HG02571 (cell line): ENCODE results near the gene BUB1.
"Not testable (repeated sequence)": the region's sequence is repeated elsewhere in the genome, so short reads cannot be mapped to it uniquely, and the experiment has no call there.

ENCODE experiments used
- ATAC-seq: cut with Tn5 transposase; IDR thresholded peaks from one replicate; pipeline ENCODE4 v1.9.1; 2021; ENCODE audit warnings: mild to moderate bottlenecking, moderate library complexity; ENCODE audit not compliant: unreplicated experiment

BUB1 gene

DNA sequence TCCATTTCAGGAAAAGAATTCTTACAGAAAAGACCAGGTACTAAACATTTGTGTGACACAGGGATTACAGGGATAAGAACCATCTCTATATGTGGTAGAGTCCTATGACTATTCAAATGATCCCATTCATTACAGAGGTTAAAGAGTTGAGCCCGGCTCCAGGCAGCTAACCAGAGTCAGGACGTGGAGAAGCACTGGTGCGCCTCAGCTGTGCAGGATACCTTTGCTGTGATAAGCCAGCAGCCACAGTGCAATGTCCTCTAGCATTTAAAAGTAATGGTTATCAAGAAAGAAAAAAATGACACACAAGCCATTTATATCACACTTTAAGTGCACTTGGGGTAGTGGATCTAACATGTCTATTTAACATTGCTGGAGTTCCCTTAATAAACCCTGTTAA lies 17.3 kb downstream of the BUB1 start:
- no peak for ATAC-seq

GRCh38 chr2:110659248-110659647 lies 18.6 kb downstream of the BUB1 start:
- no peak for ATAC-seq

- no peak for ATAC-seq
Measured at GRCh38 chr2:110657724-110658305, 20.0 kb downstream of the BUB1 start.

- no peak for ATAC-seq
Measured at GRCh38 chr2:110655701-110656100, 22.2 kb downstream of the BUB1 start.

GRCh38 chr2:110653861-110654260 lies 24.0 kb downstream of the BUB1 start:
- no peak for ATAC-seq

- no peak for ATAC-seq
Measured at GRCh38 chr2:110650346-110650745, 27.5 kb downstream of the BUB1 start.

DNA sequence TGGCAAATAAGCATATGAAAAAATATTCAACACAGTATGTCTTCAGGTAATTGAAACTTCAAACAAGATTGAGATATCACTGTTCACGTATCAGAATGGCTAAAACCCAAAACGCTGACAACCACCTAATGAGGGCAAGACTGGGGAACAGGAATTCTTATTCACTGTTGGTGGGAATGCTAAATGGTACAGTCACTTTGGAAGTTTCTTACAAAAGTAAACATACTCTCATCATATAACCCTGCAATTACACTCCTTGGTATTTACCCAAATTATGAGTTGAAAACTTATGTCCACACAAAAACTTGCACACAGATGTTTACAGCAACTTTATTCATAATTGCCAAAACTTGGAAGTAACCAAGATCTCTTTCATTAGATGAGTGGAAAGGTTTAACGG lies 30.1 kb downstream of the BUB1 start:
- ATAC-seq = no peak

GRCh38 chr2:110645616-110646015 lies 32.2 kb downstream of the BUB1 start:
- ATAC-seq = no peak

GRCh38 chr2:110644357-110644756 lies 33.5 kb downstream of the BUB1 start:
- no peak for ATAC-seq

- ATAC-seq = no peak
Measured at GRCh38 chr2:110642360-110642759, 35.5 kb downstream of the BUB1 start.

GRCh38 chr2:110639972-110640371 lies 37.9 kb downstream of the BUB1 start:
- ATAC-seq = no peak

GRCh38 chr2:110638952-110639695 lies 38.7 kb downstream of the BUB1 start:
- ATAC-seq = no peak

GRCh38 chr2:110638004-110638403 lies 39.9 kb downstream of the BUB1 start:
- ATAC-seq = no peak

DNA sequence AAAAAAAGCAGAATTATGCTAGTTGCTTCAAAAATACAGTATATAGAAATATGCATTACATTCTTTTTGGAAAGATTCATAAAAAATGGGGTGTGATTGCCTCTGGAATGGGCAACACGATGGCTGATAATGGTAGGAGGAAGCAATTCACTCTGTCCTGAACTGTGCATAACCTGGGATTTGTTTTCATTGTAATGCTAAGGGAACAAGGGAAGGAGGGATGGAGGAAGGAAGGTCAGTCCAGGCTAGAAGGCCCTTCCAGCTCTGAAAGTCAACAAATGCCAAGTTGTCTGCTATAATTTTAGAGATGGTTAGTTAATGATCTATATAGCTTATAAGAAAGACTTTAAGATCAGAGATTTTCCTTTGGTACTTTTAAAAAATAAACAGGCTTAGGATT lies 40.8 kb downstream of the BUB1 start:
- ATAC-seq = no peak

DNA sequence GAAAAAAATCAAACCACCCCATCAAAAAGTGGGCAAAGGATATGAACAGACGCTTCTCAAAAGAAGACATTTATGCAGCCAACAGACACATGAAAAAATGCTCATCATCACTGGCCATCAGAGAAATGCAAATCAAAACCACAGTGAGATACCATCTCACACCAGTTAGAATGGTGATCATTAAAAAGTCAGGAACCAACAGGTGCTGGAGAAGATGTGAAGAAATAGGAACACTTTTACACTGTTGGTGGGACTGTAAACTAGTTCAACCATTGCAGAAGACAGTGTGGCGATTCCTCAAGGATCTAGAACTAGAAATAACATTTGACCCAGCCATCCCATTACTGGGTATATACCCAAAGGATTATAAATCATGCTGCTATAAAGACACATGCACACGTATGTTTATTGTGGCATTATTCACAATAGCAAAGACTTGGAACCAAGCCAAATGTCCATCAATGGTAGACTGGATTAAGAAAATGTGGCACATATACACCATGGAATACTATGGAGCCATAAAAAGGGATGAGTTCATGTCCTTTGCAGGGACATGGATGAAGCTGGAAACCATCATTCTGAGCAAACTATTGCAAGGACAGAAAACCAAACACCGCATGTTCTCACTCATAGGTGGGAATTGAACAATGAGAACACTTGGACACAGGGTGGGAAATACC lies 41.8 kb downstream of the BUB1 start:
- ATAC-seq = not testable (repeated sequence)

DNA sequence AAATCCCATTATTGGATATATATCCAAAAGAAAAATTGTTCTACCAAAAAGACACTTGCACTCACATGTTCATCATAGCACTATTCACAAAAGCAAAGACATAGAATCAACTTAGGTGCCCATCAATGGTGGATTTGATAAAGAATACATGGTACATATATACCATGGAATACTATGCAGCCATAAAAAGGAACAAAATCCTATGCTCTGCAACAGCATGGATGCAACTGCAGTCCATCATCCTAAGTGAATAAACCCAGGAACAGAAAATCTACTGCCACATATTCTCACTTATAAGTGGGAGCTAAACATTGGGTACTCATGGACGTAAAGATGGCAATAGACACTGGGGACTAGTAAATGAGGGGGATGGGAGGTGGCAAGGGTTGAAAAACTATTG lies 50.5 kb downstream of the BUB1 start:
- not testable (repeated sequence) for ATAC-seq

DNA sequence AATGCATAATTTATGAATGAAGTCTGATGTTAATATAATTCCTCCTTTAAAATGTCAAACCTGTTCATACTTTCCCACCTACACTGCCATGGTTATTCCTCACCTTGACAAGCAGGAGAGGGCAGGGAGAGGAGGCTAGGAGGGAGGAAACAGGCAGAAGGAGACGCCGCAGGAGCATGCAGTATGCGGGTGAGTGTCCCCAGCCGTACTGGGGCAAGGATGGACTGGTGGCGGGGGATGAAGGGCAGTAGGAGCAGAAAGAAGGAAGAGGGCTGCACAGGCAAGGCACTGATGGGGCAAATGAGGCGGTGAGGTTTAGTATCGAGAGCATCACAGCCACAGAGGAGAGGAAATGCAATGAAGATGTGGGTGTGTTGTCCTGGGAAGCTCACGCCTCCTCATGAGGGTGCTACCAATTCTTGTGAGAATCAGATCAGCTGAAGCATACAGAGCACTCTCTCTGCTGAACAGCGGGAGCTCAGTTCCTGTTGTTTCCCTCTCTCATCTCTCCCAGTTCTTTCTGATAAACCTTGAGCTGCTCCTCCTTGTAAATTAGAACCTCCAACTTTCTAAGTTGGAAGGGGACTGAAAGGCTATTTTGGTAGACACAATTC lies 58.4 kb downstream of the BUB1 start:
- not testable (repeated sequence) for ATAC-seq

DNA sequence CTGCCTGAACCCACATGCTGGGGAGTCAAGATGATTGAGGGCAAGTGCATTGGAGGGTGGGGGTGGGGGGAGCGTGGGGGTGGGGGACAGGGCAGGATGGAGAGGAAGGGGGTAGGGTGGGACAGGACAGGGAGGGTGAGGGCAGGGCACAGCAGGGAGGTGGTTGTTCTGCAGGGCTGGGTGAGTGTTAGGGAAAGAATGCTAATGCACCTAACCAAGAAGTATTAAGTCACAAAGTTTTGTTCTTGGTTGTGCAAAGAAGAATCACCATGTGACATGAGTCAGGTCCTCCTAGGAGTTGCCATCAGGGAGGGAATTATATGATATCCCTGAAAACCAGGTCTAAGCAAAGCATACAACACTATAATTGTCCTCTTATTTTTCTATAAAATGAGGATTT lies 63.9 kb downstream of the BUB1 start:
- ATAC-seq = not testable (repeated sequence)

DNA sequence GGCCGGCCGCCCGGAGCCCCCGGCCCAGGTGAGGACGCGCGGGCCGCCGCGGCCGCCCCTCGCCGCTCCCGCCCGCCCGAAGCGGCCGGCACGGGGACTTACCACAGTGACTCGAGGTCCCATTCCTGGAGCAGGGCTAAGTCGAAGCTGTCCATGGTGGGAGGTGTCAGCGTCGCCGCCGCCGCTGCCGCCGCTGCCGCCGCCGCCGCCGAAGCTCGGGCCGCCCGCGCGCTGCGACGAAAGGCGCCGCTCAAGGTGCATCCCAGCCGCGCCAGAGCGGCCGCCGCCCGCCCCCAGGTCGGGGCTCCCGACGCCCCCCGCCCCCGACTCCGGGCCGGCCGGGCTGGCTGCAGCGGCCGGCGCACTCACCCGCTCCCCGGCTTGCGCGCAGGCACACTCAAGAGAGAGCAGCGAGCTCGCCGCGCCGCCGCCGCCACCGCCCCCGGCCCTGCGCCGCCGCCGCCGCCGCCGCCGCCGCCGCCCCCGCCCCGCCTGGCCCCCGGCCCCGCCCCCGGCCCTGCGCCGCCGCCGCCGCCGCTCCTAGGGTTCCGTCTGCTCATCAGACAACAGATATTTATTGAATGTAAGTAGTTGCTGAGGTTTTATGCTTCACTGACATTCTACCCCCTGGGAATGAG lies 67.1 kb downstream of the BUB1 start:
- ATAC-seq = not testable (repeated sequence)

DNA sequence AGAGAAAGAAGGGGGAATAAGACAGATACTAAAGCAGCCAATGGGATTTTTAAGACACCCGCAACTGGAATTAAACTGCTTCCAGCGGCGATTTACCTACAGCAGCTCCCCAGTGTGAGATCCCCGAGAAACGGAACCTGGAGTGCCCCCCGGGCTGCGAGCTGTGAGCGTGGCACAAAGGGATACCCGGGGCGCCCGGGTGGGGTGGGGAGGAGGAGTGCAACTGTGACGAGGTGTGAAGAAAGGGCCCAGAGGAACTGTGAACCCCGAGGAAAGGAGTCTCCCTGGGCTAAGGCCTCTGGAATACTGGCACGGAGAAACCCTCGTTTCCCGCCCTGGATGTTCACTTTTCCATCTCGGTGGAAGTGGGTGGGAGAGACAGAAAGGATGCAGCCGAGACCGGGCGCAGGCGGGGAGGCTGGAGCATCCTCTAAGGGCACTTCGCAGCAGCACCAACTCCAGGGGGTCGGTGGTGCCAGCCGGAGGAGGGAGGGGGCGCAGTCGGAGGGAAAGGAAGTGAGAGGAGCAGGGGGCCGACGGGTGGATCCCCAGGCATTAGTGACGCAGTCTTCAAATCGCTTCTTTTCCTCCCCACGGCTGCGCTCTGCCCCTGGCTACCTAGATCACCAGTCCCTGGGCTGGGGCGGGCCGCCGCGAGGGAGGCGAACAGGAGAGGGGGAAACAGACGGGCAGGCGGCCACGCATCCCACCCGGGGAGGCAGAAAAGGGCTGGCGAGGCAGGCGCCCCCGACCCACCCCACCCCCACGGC lies 67.8 kb downstream of the BUB1 start:
- ATAC-seq = peak; percentile 42
